D721Med (cell line): ENCODE data around the gene YWHAB.

Source experiments
- DNase-seq: peaks from one replicate; pipeline ENCODE4 v3.0.0; 2011; ENCODE audit warnings: low spot score; ENCODE audit not compliant: insufficient read length
- FAIRE-seq: peaks from 2 replicates; lab custom pipeline; 2011; peaks lifted over from hg19 to GRCh38; lab: Jason Lieb, UNC
- CTCF ChIP-seq: IDR thresholded peaks from 2 replicates; pipeline ENCODE4 v1.5.1; 2012; ENCODE audit warnings: mild to moderate bottlenecking, control low read depth; ENCODE audit not compliant: insufficient read depth; ENCODE audit errors: missing control alignments

Gene YWHAB

GRCh38 chr20:44888226-44889103 lies 3.0 kb downstream of the YWHAB start:
- FAIRE-seq = no peak
- TF ChIP-seq CTCF = no peak
- no peak for DNase-seq

- TF ChIP-seq CTCF = no peak
- FAIRE-seq = no peak
- DNase-seq = no peak
Observed at GRCh38 chr20:44891826-44892225, 6.3 kb downstream of the YWHAB start.

- DNase-seq = no peak
- FAIRE-seq = no peak
Observed at GRCh38 chr20:44894959-44895358, 9.5 kb downstream of the YWHAB start.

GRCh38 chr20:44896583-44896982 lies 11.1 kb downstream of the YWHAB start:
- no peak for TF ChIP-seq CTCF
- no peak for FAIRE-seq

More at GRCh38 chr20:44894959-44895358, 9.5 kb downstream of the YWHAB start:
- no peak for TF ChIP-seq CTCF

GRCh38 chr20:44897133-44897532 lies 11.6 kb downstream of the YWHAB start:
- DNase-seq (no peak), FAIRE-seq (no peak)
- no peak for TF ChIP-seq CTCF

More at GRCh38 chr20:44896583-44896982, 11.1 kb downstream of the YWHAB start:
- no peak for DNase-seq

GRCh38 chr20:44900231-44900854 lies 14.8 kb downstream of the YWHAB start:
- no peak for DNase-seq
- FAIRE-seq = no peak
- TF ChIP-seq CTCF = no peak
